Cerebellar nuclear complex (tissue), 1 donor: ENCODE measurements around the gene MINAR1.

Source experiments
- DNase-seq, 2 experiments: peaks; one replicate each; lab custom pipeline; 2025; lab: John Stamatoyannopoulos, UW

The MINAR1 gene

GRCh38 chr15:79463781-79464270, 31.7 kb downstream of the MINAR1 start:
- DNase-seq: no peak

GRCh38 chr15:79466488-79466887, 34.4 kb downstream of the MINAR1 start:
- DNase-seq: no peak

- no peak for DNase-seq
Measured at GRCh38 chr15:79467865-79468586, 35.9 kb downstream of the MINAR1 start.

GRCh38 chr15:79472446-79472845, 40.3 kb downstream of the MINAR1 start:
- no peak for DNase-seq

- DNase-seq: no peak
Measured at GRCh38 chr15:79474252-79474651, 42.1 kb downstream of the MINAR1 start.

GRCh38 chr15:79475306-79475705, 43.2 kb downstream of the MINAR1 start:
- no peak for DNase-seq

- no peak for DNase-seq
Measured at GRCh38 chr15:79478108-79478507, 46.0 kb downstream of the MINAR1 start.

- no peak for DNase-seq
Measured at GRCh38 chr15:79479616-79480015, 47.5 kb downstream of the MINAR1 start.

GRCh38 chr15:79481793-79482192, 49.7 kb downstream of the MINAR1 start:
- no peak for DNase-seq
